ENCODE data around the gene SEC14L3. TPM values are rescaled to one million over a fixed set of nuclear protein-coding genes. Genes with fewer than 3 reads are reported as not detected.

SEC14L3 gene
- total and polyA plus RNA-seq, 2 of the 13 experiments (the other 11 are each of a cell fraction or from before 2014, with no cell fraction given), result not detected

GRCh38 chr22:30438559-30438958, 33.3 kb downstream of the SEC14L3 start:
- WGBS (ENCODE audit: low lambda C conversion rate), result 4% methylated on average over 3 of the region's 3 CpGs
- FAIRE-seq (no peak), ATAC-seq (no peak), DNase-seq (ENCODE audit: low spot score) (no peak)
- no peaks in the 10 kb centered on the region for H3K36me3 ChIP-seq (replicated peaks in 1 of 2; ENCODE audit: control insufficient read depth in 1 of 2, insufficient read depth in 2 of 2, low read length in 2 of 2)
- no peak overlapping the region for H3K4me2 ChIP-seq (ENCODE audit: low read depth, low read length)
- H4K20me1 ChIP-seq (ENCODE audit: insufficient read depth, low read length), result no peaks in the 10 kb centered on the region
- no peaks in the 10 kb centered on the region for H3K9me3 ChIP-seq (ENCODE audit: low read length)
- no TSS peak for BruUV-seq (replicated peaks)
- peaks cover 0 to 11% of the 10 kb centered on the region in 2 experiments; a peak in 3 of 5 replicates for H3K27me3 ChIP-seq (ENCODE audit: control insufficient read depth in 1 of 2, insufficient read depth in 2 of 2, low read length in 2 of 2)
- H2AFZ ChIP-seq (ENCODE audit: low read length), result no peak overlapping the region
- peaks cover 24% of the 10 kb centered on the region for H3K4me1 ChIP-seq (ENCODE audit: insufficient read depth, low read length)
- intact Hi-C loops (cut with micrococcal nuclease; ENCODE audit: unreplicated experiment) (no loop called here), in situ Hi-C loops (cut with HindIII; ENCODE audit: extremely low pct_ligation_motif_present, low pct_unique_long_range_greater_than_20kb) (no loop called here)
- ChIA-PET POLR2A (interaction anchor here (2.5 kb wide), 1 partner anchor 15 kb away, joined by 8 read pairs; no protein-coding TSS in a partner anchor), CTCF (ENCODE audit: low intra/inter-chr PET ratio, low total read pairs) (no interaction called here)
- no peak overlapping the region for H3K9ac ChIP-seq (ENCODE audit: insufficient read depth, low read depth, low read length)
- no peaks in the 10 kb centered on the region for H3K79me2 ChIP-seq (ENCODE audit: insufficient read depth, low read length)
- H3K27ac ChIP-seq (ENCODE audit: extremely low read length, insufficient read depth, low read length), result no peak overlapping the region
- H3K4me3 ChIP-seq (replicated peaks in 1 of 3; ENCODE audit: insufficient read depth in 1 of 3, low read depth in 2 of 3, low read length in 3 of 3), result no peak overlapping the region
- TF ChIP-seq LCORL (IDR thresholded peaks at IDR 0.05) (no peak), LCORL (CRISPR knock-in tag; IDR thresholded peaks at IDR 0.05) (no peak), ZNF275 (CRISPR knock-in tag; IDR thresholded peaks at IDR 0.05; ENCODE audit: borderline replicate concordance) (no peak), ZNF788 (CRISPR knock-in tag; IDR thresholded peaks at IDR 0.05; ENCODE audit: borderline replicate concordance) (no peak), HOXA7 (CRISPR knock-in tag; IDR thresholded peaks at IDR 0.05) (no peak), YEATS2 (CRISPR knock-in tag; IDR thresholded peaks at IDR 0.05; ENCODE audit: borderline replicate concordance) (no peak), ZNF256 (CRISPR knock-in tag; conservative IDR thresholded peaks at IDR 0.05) (no peak), ZNF776 (CRISPR knock-in tag; IDR thresholded peaks at IDR 0.05) (no peak), DNMT3B (CRISPR knock-in tag; conservative IDR thresholded peaks at IDR 0.05) (no peak), ZNF276 (CRISPR knock-in tag; IDR thresholded peaks at IDR 0.05; ENCODE audit: low read depth) (no peak), SAFB2 (CRISPR knock-in tag; IDR thresholded peaks at IDR 0.05; ENCODE audit: borderline replicate concordance, low read depth) (no peak), GTF3A (CRISPR knock-in tag; conservative IDR thresholded peaks at IDR 0.05) (no peak), NFYB (CRISPR knock-in tag; IDR thresholded peaks at IDR 0.05) (no peak), ZNF512B (CRISPR knock-in tag; IDR thresholded peaks at IDR 0.05; ENCODE audit: borderline replicate concordance) (no peak), ZNF230 (CRISPR knock-in tag; IDR thresholded peaks at IDR 0.05) (no peak), TIGD3 (CRISPR knock-in tag; IDR thresholded peaks at IDR 0.05; ENCODE audit: borderline replicate concordance) (no peak)

All from HepG2 (cell line).